ENCODE results near the gene ZNF239. TPM values are rescaled to one million over a fixed set of nuclear protein-coding genes. Genes with fewer than 3 reads are reported as not detected.

ZNF239 gene
- total and polyA plus RNA-seq, 2 of the 8 experiments (the other 6 are each of a cell fraction or from before 2014, with no cell fraction given): 2.4 to 11.4 TPM

DNA sequence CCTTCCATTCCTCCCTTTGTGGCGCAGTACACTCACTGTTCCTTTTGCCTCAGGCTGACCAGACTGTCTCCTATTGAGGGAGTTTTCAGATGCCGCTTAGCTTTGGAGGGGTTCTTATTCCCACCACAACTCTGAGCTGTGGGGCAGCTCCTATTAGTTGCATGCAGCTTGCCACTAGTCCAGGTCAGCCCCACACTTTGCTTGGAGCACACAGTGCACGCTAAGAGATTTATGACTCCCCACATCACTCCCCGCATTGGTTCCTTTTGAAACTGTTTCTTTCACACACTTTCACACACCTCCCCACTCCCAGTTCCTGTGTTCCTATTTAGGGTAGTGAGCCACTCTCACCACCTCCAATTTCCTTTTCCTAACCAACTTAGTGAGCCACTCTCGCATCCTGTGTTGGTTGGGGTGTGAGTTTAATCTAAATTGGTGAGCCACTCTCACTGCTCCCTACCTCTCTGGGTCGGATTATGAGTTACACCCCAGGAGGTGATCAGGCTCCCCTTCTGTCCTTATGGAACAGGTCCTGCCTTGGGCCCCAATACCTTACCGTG lies 21.4 kb upstream of the ZNF239 start:
- Histone ChIP-seq H2AFZ (ENCODE audit: low read length) (no peak overlapping the region), H4K20me1 (replicated peaks in 1 of 2; ENCODE audit: control insufficient read depth in 1 of 2, insufficient read depth in 2 of 2, low read length in 2 of 2) (no peaks in the 10 kb centered on the region), H2AK5ac (ENCODE audit: low read depth, low read length) (no peak overlapping the region), H4K5ac (ENCODE audit: insufficient read length, low read depth, low read length) (no peak overlapping the region), H3K23ac (ENCODE audit: insufficient read length) (no peak overlapping the region), H3K18ac (ENCODE audit: extremely low read depth, low read length) (no peak overlapping the region), H3K23me2 (ENCODE audit: low read depth, low read length) (no peaks in the 10 kb centered on the region), H3K56ac (replicated peaks; ENCODE audit: insufficient read length, low read depth, low read length) (no peak overlapping the region), H3K4me1 (replicated peaks in 1 of 4; ENCODE audit: control insufficient read depth in 3 of 4, insufficient read depth in 4 of 4, low read length in 3 of 4) (no peaks in the 10 kb centered on the region), H2BK15ac (ENCODE audit: low read length) (no peak overlapping the region), H3K27me3 (replicated peaks in 1 of 4; ENCODE audit: control insufficient read depth in 3 of 4, extremely low read depth in 1 of 4, insufficient read depth in 3 of 4, low read length in 3 of 4) (no peaks in the 10 kb centered on the region; a peak in 1 of 7 replicates), H3K9ac (replicated peaks in 1 of 4; ENCODE audit: extremely low read depth in 1 of 4, low read depth in 3 of 4, low read length in 3 of 4) (no peak overlapping the region), H4K91ac (replicated peaks; ENCODE audit: insufficient read length, low read length) (no peak overlapping the region), H3K4me2 (ENCODE audit: insufficient read depth in 1 of 2, low read depth in 2 of 2, low read length in 2 of 2) (no peak overlapping the region), H3K27ac (ENCODE audit: low read depth, low read length) (no peak overlapping the region), H3K4ac (replicated peaks; ENCODE audit: insufficient read length, low read depth, low read length) (no peak overlapping the region), H3K14ac (ENCODE audit: insufficient read length) (no peak overlapping the region), H2BK120ac (replicated peaks; ENCODE audit: low read depth, low read length) (no peak overlapping the region), H4K8ac (ENCODE audit: extremely low read depth, insufficient read depth, low read length) (no peak overlapping the region), H2BK20ac (ENCODE audit: low read length) (no peak overlapping the region), H3K79me2 (ENCODE audit: control insufficient read depth in 1 of 2, insufficient read depth in 2 of 2, low read length in 2 of 2) (no peaks in the 10 kb centered on the region), H3K9me3 (ENCODE audit: insufficient read depth in 2 of 2, low read depth in 1 of 2, low read length in 1 of 2) (peaks cover 42 to 49% of the 10 kb centered on the region in 2 experiments), H3K36me3 (ENCODE audit: control insufficient read depth in 2 of 4, insufficient read depth in 4 of 4, low read length in 3 of 4) (no peaks in the 10 kb centered on the region), H2BK5ac (ENCODE audit: low read depth, low read length) (no peak overlapping the region), H3K4me3 (ENCODE audit: extremely low read depth in 1 of 4, insufficient read depth in 2 of 4, low read depth in 3 of 4, low read length in 4 of 4) (no peak overlapping the region), H3K79me1 (ENCODE audit: low read depth, low read length) (no peaks in the 10 kb centered on the region), H2BK12ac (ENCODE audit: low read depth, low read length) (no peak overlapping the region)
- CTCF ChIA-PET (ENCODE audit: partially characterized antibody): no interaction called here
- no peak for FAIRE-seq
- no peak for DNase-seq (ENCODE audit: low read depth in 1 of 2, low spot score in 2 of 2)
- POLR2A ChIA-PET (ENCODE audit: partially characterized antibody): interaction anchor here (0.9 kb wide), 1 partner anchor 17 kb away, joined by 4 read pairs; no protein-coding TSS in a partner anchor
- WGBS, 2 experiments (ENCODE audit: extremely low coverage in 1 of 2, insufficient coverage in 1 of 2, insufficient read length in 1 of 2, insufficient replicate concordance in 2 of 2, low coverage in 1 of 2, low lambda C conversion rate in 2 of 2, missing lambda C conversion rate in 1 of 2): 83% methylated on average over 7 of the region's 7 CpGs; no CpG with 5 or more reads in 1 of the 2 experiments
- TF ChIP-seq CHD1 (IDR thresholded peaks at IDR 0.05; ENCODE audit: low read depth, low read length) (no peak), CREB1 (IDR thresholded peaks at IDR 0.05) (no peak), CBX8 (IDR thresholded peaks at IDR 0.05; ENCODE audit: borderline replicate concordance, low read depth, low read length) (no peak), CHD2 (IDR thresholded peaks at IDR 0.05; ENCODE audit: low read length) (no peak), NANOG (IDR thresholded peaks at IDR 0.05; ENCODE audit: insufficient read depth, low read depth, low read length, poor library complexity, severe bottlenecking) (no peak), KDM1A (IDR thresholded peaks at IDR 0.05; ENCODE audit: borderline replicate concordance, low read length) (no peak), EZH2 (IDR thresholded peaks at IDR 0.05; ENCODE audit: low read depth, low read length, severe bottlenecking) (no peak), JUN (IDR thresholded peaks at IDR 0.05; ENCODE audit: low read depth, low read length) (no peak), TAF1 (IDR thresholded peaks at IDR 0.05; ENCODE audit: low read depth, low read length) (no peak), TEAD4 (IDR thresholded peaks at IDR 0.05; ENCODE audit: low read depth, low read length) (no peak)
- TF ChIP-seq, protein P1, sequence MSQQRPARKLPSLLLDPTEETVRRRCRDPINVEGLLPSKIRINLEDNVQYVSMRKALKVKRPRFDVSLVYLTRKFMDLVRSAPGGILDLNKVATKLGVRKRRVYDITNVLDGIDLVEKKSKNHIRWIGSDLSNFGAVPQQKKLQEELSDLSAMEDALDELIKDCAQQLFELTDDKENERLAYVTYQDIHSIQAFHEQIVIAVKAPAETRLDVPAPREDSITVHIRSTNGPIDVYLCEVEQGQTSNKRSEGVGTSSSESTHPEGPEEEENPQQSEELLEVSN (IDR thresholded peaks at IDR 0.05): no peak
- TF ChIP-seq, protein P2, sequence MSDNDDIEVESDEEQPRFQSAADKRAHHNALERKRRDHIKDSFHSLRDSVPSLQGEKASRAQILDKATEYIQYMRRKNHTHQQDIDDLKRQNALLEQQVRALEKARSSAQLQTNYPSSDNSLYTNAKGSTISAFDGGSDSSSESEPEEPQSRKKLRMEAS (IDR thresholded peaks at IDR 0.05): no peak
